AG04450 (cell line): ENCODE measurements around the gene DNAJB13. TPM values are rescaled to one million over a fixed set of nuclear protein-coding genes. Genes with fewer than 3 reads are reported as not detected.

Experiments
- CTCF ChIA-PET: fragments of 300-600, 350-600 bp; formaldehyde crosslinking; extraction: SDS; loops from one replicate; lab custom pipeline; 2022; ENCODE audit warnings: antibody characterized with exemption, inconsistent platforms; lab: Charles Lee
- POLR2A ChIA-PET: fragments of 350-600 bp; formaldehyde crosslinking; extraction: SDS; loops from one replicate; lab custom pipeline; 2021; ENCODE audit warnings: antibody characterized with exemption, inconsistent platforms; lab: Yijun Ruan, JAX
- DNase-seq: peaks from one replicate; pipeline ENCODE4 v3.0.0-alpha.2; 2011; ENCODE audit warnings: low read depth, low spot score
- H3K27ac ChIP-seq: one replicate; pipeline ENCODE4 v1.5.1; 2012; ENCODE audit warnings: low read depth, low read length, control low read depth
- H3K27me3 ChIP-seq: one replicate; pipeline ENCODE4 v1.6.0; 2012; ENCODE audit warnings: low read length; ENCODE audit not compliant: control insufficient read depth, insufficient read depth
- H3K4me3 ChIP-seq: 2 replicates; pipeline ENCODE4 v1.5.1; 2011; ENCODE audit warnings: mild to moderate bottlenecking, low read depth, low read length, control low read depth
- H3K9me3 ChIP-seq: 2 replicates; pipeline ENCODE4 v1.5.1; 2012; ENCODE audit warnings: low read length; ENCODE audit not compliant: control insufficient read depth, insufficient read depth
- polyA plus RNA-seq: library from polyadenylated mRNA; depleted of rRNA; stranded (reverse); fragments of >200 nt; gene quantifications from 2 replicates; pipeline ENCODE4 v1.2.3, GENCODE V29; 2011
- TF ChIP-seq, protein P1 (sequence below): IDR thresholded peaks from 2 replicates; pipeline ENCODE4 v1.5.1; 2011; ENCODE audit warnings: low read depth, low read length, control low read depth, inconsistent platforms

The DNAJB13 gene
- polyA plus RNA-seq, 1 experiment: 0.11 TPM

DNA sequence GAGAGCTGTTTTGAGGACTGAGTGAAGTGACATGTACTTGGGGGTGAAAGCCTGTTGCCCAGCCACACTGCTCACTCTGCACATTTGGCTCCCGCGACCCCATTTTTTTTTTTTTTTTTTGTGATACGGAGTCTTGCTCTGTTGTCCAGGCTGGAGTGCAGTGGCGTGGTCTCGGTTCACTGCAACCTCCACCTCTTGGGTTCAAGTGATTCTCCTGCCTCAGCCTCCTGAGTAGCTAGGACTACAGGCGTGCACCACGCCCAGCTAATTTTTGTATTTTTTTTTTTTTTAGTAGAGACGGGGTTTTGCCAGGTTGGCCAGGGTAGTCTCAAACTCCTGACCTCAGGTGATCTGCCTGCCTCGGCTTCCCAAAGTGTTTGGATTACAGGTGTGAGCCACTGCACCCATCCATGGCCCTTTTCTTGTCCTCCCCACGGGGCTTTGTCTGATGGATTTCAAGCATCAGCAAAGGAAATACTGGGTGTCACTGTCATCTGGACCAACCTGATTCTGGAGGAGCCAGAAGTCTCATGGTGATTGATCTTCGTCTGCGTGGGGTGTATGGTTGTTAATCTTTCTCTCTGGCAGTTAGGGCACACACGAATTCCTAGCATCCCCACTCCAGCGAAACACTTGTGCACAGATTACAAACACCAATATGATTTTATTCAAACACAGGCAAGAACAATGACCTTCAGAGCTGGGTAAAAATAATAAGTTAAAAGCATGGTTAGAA lies 61.4 kb downstream of the DNAJB13 start:
- ChIA-PET CTCF (no interaction called here), POLR2A (no interaction called here)
- TF ChIP-seq, protein P1, sequence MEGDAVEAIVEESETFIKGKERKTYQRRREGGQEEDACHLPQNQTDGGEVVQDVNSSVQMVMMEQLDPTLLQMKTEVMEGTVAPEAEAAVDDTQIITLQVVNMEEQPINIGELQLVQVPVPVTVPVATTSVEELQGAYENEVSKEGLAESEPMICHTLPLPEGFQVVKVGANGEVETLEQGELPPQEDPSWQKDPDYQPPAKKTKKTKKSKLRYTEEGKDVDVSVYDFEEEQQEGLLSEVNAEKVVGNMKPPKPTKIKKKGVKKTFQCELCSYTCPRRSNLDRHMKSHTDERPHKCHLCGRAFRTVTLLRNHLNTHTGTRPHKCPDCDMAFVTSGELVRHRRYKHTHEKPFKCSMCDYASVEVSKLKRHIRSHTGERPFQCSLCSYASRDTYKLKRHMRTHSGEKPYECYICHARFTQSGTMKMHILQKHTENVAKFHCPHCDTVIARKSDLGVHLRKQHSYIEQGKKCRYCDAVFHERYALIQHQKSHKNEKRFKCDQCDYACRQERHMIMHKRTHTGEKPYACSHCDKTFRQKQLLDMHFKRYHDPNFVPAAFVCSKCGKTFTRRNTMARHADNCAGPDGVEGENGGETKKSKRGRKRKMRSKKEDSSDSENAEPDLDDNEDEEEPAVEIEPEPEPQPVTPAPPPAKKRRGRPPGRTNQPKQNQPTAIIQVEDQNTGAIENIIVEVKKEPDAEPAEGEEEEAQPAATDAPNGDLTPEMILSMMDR: no peak
- Histone ChIP-seq H3K9me3 (no peaks in the 10 kb centered on the region), H3K4me3 (no peak overlapping the region), H3K27me3 (no peaks in the 10 kb centered on the region), H3K27ac (no peak overlapping the region)
- DNase-seq: no peak

DNA sequence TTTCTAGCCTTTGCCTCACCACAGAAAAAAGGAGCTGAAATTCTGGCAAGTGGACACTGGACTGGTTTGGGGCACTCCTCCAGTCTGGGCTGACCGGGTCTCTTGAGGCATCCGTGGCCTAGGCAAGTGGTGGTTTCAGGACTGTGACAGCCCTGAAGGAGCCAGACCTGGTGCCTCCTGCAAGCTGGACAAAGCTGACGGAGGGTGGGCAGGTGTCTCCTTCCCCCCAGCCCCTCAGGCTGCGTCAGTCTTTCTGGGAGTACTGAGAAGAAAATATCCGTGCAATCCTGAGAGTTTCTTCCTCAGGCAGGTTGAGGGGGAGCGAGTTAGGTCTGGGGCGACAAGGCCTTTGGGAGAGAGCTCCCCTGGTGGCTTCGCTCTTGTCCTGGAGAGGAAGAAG lies 62.3 kb downstream of the DNAJB13 start:
- Histone ChIP-seq H3K9me3 (no peaks in the 10 kb centered on the region), H3K4me3 (no peak overlapping the region), H3K27me3 (no peaks in the 10 kb centered on the region), H3K27ac (no peak overlapping the region)
- POLR2A ChIA-PET: no interaction called here
- TF ChIP-seq, protein P1: no peak
- CTCF ChIA-PET: no interaction called here
- DNase-seq: no peak

DNA sequence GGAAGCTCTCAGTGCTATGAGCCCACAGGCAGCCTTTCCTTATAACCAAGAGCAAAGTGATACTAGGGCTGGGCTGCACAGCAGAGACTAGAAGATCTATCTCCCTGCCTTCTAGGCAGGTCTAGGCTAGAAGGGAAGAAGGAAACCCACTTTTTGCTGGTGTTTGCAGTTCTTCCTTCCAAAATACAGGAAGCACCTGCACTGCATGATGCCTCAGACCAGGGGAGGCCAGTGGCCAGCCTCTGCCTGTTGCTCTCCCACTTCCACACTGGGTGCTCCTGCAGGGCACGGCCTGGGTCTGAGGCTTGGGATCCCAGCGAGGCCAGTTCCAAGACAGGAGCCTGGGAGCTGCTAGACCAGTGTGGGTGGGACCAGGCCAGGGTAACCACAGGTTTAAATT lies 64.1 kb downstream of the DNAJB13 start:
- CTCF ChIA-PET: no interaction called here
- POLR2A ChIA-PET: no interaction called here
- DNase-seq: no peak

DNA sequence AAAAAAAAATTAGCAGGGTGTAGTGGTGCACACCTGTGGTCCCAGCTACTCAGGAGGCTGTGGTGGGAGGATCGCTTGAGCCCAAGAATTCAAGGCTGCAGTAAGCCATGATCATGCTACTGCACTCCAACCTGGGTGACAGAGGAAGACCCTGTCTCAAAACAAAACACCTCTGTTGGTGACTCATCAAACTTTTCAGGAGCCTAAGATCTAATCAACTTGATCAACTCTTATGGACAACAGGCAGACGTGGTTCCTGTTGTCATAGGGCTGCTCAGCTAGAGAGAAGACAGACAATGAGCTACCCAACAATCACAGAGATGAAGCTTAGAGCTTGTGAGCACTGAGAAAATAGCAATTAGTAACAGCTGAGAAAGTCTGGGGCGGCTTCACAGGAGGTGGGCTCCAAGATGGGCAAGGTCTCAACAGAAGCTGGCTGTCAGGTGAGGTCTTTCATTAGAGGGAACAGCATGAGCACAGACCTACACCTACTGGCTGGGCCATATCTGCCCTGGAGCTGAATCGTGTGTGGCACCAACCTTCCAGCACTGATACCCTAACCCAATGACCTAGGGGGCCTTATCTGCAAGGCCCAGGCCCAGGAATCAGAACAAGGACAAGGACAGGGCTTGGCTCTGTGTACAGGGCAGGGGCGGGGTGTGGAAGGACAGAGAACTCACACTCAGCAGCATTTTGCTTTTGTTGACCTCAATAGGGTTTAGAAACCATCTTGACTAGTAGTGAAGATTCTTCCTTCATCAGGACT lies 65.3 kb downstream of the DNAJB13 start:
- ChIA-PET POLR2A (no interaction called here), CTCF (no interaction called here)
- no peaks in the 10 kb centered on the region for H3K9me3 ChIP-seq
- H3K4me3 ChIP-seq: no peak overlapping the region
- TF ChIP-seq, protein P1: no peak
- no peaks in the 10 kb centered on the region for H3K27me3 ChIP-seq
- no peak overlapping the region for H3K27ac ChIP-seq
- DNase-seq: no peak

More for the DNA sequence above, 64.1 kb downstream of the DNAJB13 start:
- TF ChIP-seq, protein P1: no peak
- no peaks in the 10 kb centered on the region for H3K27me3 ChIP-seq
- no peak overlapping the region for H3K4me3 ChIP-seq
- H3K9me3 ChIP-seq: no peaks in the 10 kb centered on the region
- H3K27ac ChIP-seq: no peak overlapping the region

DNA sequence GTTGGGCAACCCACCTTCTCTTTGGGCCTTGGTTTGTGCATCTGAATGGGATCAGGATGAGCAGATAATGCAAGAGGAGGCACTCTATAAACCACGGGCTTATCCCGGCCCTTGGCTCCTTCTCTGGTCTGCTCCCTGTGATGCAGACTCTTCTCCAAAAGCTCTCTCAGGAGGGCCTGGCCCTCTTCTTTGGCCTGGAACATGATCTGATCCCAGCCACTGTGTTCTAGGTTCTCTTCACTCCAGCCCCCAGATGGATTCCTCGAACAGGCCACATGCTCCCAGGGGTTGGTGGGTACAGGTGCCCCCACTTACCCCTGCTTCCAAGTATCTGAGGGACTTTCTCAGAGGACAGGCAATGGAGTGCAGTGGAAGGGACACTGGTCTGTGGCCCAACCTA lies 66.8 kb downstream of the DNAJB13 start:
- Histone ChIP-seq H3K9me3 (no peaks in the 10 kb centered on the region), H3K27me3 (no peaks in the 10 kb centered on the region), H3K27ac (no peak overlapping the region), H3K4me3 (no peak overlapping the region)
- ChIA-PET POLR2A (no interaction called here), CTCF (interaction anchor here (0.8 kb wide), 1 partner anchor 9 kb away, joined by 3 read pairs; no protein-coding TSS in a partner anchor)
- DNase-seq: no peak
- TF ChIP-seq, protein P1: no peak
